Motor neuron (in vitro differentiated cells): Measurements from ENCODE around the gene FMN1. TPM values are rescaled to one million over a fixed set of nuclear protein-coding genes. Genes with fewer than 3 reads are reported as not detected.
A peak's percentile ranks its signal among the peaks of the same experiment; 100 is the strongest.

ENCODE experiments used
- ATAC-seq, 8 experiments: fragments of 200-7000 bp; cut with Tn5 transposase; replicated peaks in 6 of 8; 2 replicates each; pipeline ENCODE4 v1.8.0; 2021; ENCODE audit warnings: mild to moderate bottlenecking in 8 of 8, moderate library complexity in 8 of 8
- H3K27ac ChIP-seq, 2 donors: fragments of 250-450 bp; sonication (Bioruptor Pico); 2 replicates each; pipeline ENCODE4 v1.9.0; 2021; ENCODE audit warnings: antibody characterized with exemption in 2 of 2, mild to moderate bottlenecking in 2 of 2, moderate library complexity in 1 of 2
- H3K4me1 ChIP-seq, 2 donors: fragments of 250-450 bp; sonication (Bioruptor Pico); replicated peaks in 1 of 2; 2 replicates each; pipeline ENCODE4 v1.6.1; 2021; ENCODE audit warnings: antibody characterized with exemption in 2 of 2, mild to moderate bottlenecking in 2 of 2, moderate library complexity in 1 of 2
- H3K4me3 ChIP-seq, 5 donors: fragments of 250-450 bp; sonication (Bioruptor Pico); 2 replicates each; pipeline ENCODE4 v1.9.0; 2021; ENCODE audit warnings: antibody characterized with exemption in 5 of 5, mild to moderate bottlenecking in 5 of 5, moderate library complexity in 4 of 5
- WGBS, 10 experiments: fragments of 450-650 bp; shearing (Covaris generic); methylation state at CpG; one replicate each; pipeline ENCODE4 v1.0.0; 2022; 5-methylcytosine and 5-hydroxymethylcytosine counted together
- in situ Hi-C, 9 experiments: fragments of 400-800 bp; cut with MboI; loops; one replicate each; pipeline ENCODE4 v1.15.0; 2021; ENCODE audit warnings: low sequenced_read_pairs in 9 of 9, low pct_unique_long_range_greater_than_20kb in 2 of 9; ENCODE audit not compliant: unreplicated experiment in 9 of 9
- total RNA-seq, 8 experiments: library from RNA; unstranded; fragments of 300-600 nt; gene quantifications; 2 replicates each; pipeline versions ENCODE4 v1.2.3 to v1.2.4, GENCODE V29; 2022

FMN1 gene
- total RNA-seq, 8 experiments from 2014 or later = 0.27 to 4.2 (median 2.0) TPM

GRCh38 chr15:33008284-33008995 lies 186.1 kb downstream of the FMN1 start:
- in situ Hi-C loops = loop anchor here in 2 of 9 experiments (25.0 kb wide), 1 partner anchor 129 kb away; no protein-coding TSS in a partner anchor
- Histone ChIP-seq H3K4me3 (no peak overlapping the region), H3K27ac (no peak overlapping the region), H3K4me1 (no peaks in the 10 kb centered on the region)
- ATAC-seq = peak in 2 of 8 experiments; percentile 26 to 49
- WGBS, 10 experiments = 17 to 83% (median 50%) methylated on average over 1 to 3 of the region's 3 CpGs; no CpG with 5 or more reads in 1 of the 10 experiments

DNA sequence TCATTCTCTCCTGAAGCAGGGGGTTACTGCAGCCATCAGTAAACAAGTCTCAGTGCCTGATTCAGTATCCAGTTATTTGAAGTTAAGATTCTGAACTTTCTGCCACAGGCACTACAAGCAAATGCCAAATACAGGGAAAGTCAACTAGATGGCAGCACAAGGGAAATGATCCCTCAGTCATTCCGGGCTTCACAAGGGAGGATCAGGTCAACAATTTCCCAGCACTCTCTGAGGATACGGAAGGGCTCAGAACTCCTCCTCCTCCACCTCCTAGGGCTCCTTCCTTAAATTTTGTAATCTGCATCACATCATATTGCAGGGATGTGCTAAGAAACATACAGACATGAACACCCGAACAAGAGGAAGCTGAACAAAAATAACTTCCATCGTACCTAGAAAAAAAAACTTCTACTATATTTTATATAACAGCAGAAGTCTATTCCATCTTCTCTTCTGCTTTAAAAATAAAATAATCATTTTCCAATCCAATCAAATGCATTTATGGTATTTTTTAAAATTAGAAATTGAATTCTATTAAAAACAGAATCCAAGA lies 187.1 kb downstream of the FMN1 start:
- peak in 4 of 8 experiments; percentile 43 to 97 (median 84) for ATAC-seq
- no peaks in the 10 kb centered on the region for H3K4me1 ChIP-seq
- no peak overlapping the region for H3K27ac ChIP-seq
- in situ Hi-C loops = loop anchor here in 2 of 9 experiments (25.0 kb wide), 1 partner anchor 130 kb away; no protein-coding TSS in a partner anchor
- 17 to 100% (median 50%) methylated on average over 1 to 4 of the region's 4 CpGs; no CpG with 5 or more reads in 1 of the 10 experiments for WGBS, 10 experiments
- no peak overlapping the region for H3K4me3 ChIP-seq

DNA sequence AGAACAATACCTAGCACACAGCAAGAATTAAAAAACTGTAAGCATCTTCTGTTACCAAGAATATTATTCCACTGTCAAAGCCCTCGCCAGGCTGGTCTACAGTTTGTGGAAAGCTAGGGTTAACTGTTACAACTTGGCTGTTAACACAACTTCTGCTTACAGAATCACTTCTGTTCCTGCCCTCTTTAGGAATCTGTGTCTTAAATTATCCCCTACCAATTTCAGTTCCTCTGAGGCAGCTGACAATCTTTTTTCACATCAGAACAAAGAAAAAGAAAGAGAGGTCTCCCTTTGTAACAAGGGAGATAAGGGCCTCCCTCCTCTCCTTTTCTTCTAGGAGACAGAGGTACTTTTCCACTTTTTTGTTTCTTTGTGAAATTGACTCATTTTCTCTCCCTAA lies 188.9 kb downstream of the FMN1 start:
- in situ Hi-C loops = loop anchor here in 2 of 9 experiments (25.0 kb wide), 1 partner anchor 132 kb away; no protein-coding TSS in a partner anchor

GRCh38 chr15:33001926-33002325 lies 192.6 kb downstream of the FMN1 start:
- H3K27ac ChIP-seq = no peak overlapping the region
- in situ Hi-C loops = loop anchor here in 2 of 9 experiments (25.0 kb wide), 1 partner anchor 135 kb away; no protein-coding TSS in a partner anchor
- H3K4me1 ChIP-seq = no peaks in the 10 kb centered on the region
- ATAC-seq = no peak
- no peak overlapping the region for H3K4me3 ChIP-seq

More for the DNA sequence above, 188.9 kb downstream of the FMN1 start:
- ATAC-seq = no peak
- WGBS, 10 experiments = 75 to 100% (median 100%) methylated on average over 1 of the region's 1 CpG; no CpG with 5 or more reads in 2 of the 10 experiments
- H3K4me3 ChIP-seq = no peak overlapping the region
- H3K4me1 ChIP-seq = no peaks in the 10 kb centered on the region
- no peak overlapping the region for H3K27ac ChIP-seq

DNA sequence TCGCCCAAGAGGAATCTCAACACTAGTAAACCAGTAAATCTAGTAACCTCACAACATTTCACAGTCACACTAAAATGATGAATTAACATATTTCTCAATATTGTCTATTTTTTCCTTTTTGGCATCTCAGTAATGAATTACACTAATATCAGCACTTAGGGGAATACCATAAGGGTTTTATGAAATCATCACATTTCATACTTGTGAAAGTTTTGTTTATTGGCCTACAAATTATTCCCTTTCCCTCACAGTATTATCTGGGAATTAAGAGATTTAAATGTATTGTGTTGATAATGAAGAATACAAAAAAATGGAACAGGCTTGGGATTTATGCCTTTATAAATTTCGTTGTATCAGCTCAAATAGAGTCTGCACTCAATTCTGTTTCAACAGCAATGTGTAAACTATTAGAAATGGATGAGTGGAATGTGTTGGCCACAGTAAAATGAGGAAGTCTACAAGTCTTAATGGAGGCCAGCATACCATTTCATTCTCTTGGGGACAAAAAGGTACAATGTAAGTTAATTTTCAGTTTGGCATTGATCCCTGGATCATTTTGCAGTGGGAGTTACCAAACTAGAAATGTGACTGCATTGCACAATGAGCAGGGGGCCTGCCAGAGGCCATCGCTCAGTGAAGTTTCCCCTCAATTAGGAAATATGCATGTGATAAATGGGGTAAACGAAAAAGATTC lies 195.4 kb downstream of the FMN1 start:
- WGBS, 10 experiments = 52 to 88% (median 83%) methylated on average over 1 to 4 of the region's 4 CpGs
- no peak overlapping the region for H3K27ac ChIP-seq
- no peak for ATAC-seq
- no peaks in the 10 kb centered on the region for H3K4me1 ChIP-seq
- in situ Hi-C loops = loop anchor here in 8 of 9 experiments (10.0 to 25.0 kb wide), 3 partner anchors 334 to 344 kb away; no protein-coding TSS in a partner anchor
- no peak overlapping the region for H3K4me3 ChIP-seq

- in situ Hi-C loops = loop anchor here in 8 of 9 experiments (10.0 to 25.0 kb wide), 3 partner anchors 333 to 343 kb away; no protein-coding TSS in a partner anchor
- H3K27ac ChIP-seq = no peak overlapping the region
- WGBS, 10 experiments = 88 to 100% (median 100%) methylated on average over 1 of the region's 1 CpG; no CpG with 5 or more reads in 4 of the 10 experiments
- H3K4me1 ChIP-seq = no peaks in the 10 kb centered on the region
- no peak overlapping the region for H3K4me3 ChIP-seq
- no peak for ATAC-seq
Observed at GRCh38 chr15:32998182-32998581, 196.3 kb downstream of the FMN1 start.

- H3K4me3 ChIP-seq = no peak overlapping the region
- no peak overlapping the region for H3K27ac ChIP-seq
- peaks cover 3 to 5% of the 10 kb centered on the region in 2 donors for H3K4me1 ChIP-seq
- 73 to 100% (median 100%) methylated on average over 1 of the region's 1 CpG; no CpG with 5 or more reads in 3 of the 10 experiments for WGBS, 10 experiments
- in situ Hi-C loops = loop anchor here in 8 of 9 experiments (10.0 to 25.0 kb wide), 3 partner anchors 330 to 340 kb away; no protein-coding TSS in a partner anchor
- ATAC-seq = peak in 4 of 8 experiments; percentile 39 to 47 (median 42)
Observed at GRCh38 chr15:32994810-32995424, 199.6 kb downstream of the FMN1 start.

DNA sequence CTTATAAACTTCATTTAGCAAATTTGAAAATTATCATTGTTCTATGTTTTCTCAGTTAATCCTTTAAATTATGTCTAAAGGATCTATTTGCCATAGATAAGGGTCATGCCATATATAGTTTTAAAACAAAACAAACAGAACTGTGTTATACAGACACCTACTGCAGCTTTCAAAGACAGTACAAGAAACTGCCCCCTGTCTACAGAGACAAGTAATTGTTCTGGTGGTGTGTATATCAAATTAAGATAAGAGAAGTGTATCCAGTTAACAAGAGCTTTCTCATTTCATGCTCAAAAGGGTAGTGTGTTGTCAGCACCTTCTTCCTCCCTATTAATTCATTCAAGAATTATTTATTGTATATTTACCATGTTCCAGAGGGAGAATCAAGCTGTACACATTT lies 201.2 kb downstream of the FMN1 start:
- Histone ChIP-seq H3K4me3 (no peak overlapping the region), H3K27ac (no peak overlapping the region), H3K4me1 (peaks cover 3 to 5% of the 10 kb centered on the region in 2 donors)
- in situ Hi-C loops = loop anchor here in 8 of 9 experiments (10.0 to 25.0 kb wide), 3 partner anchors 328 to 338 kb away; no protein-coding TSS in a partner anchor
- peak in 2 of 8 experiments; percentile 34 to 43 for ATAC-seq

DNA sequence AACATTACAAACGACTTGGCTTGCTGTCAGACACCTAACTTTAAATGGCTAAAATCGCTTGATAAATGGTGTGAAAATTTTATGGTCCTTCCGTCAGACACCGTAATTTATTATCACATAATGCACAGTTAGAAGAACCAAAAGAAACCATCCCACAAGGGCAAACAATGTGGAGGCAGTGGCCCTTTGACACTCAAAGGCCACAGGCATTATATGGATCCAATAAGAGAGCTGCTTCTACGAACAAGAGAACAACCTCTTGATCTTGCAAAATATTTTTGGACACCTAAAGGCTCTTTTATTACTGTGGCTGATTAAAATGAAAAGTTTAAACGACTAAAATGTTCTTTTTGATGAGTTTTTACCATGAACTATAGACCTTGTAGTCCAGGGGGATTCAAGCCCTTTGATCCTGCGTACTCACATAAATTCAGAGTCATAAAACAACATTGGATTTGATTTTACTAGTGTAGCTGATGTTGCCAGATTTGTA lies 202.8 kb downstream of the FMN1 start:
- in situ Hi-C loops = loop anchor here in 8 of 9 experiments (10.0 to 25.0 kb wide), 3 partner anchors 327 to 337 kb away; no protein-coding TSS in a partner anchor
- Histone ChIP-seq H3K4me1 (peaks cover 3 to 5% of the 10 kb centered on the region in 2 donors), H3K27ac (no peak overlapping the region), H3K4me3 (no peak overlapping the region)
- 35 to 86% (median 50%) methylated on average over 2 to 7 of the region's 7 CpGs for WGBS, 10 experiments
- no peak for ATAC-seq

- no peak for ATAC-seq
- Histone ChIP-seq H3K4me3 (no peak overlapping the region), H3K4me1 (peaks cover 3 to 5% of the 10 kb centered on the region in 2 donors), H3K27ac (no peak overlapping the region)
- in situ Hi-C loops = loop anchor here in 8 of 9 experiments (10.0 to 25.0 kb wide), 3 partner anchors 325 to 335 kb away; no protein-coding TSS in a partner anchor
- 25 to 100% (median 78%) methylated on average over 1 to 4 of the region's 4 CpGs; no CpG with 5 or more reads in 1 of the 10 experiments for WGBS, 10 experiments
Observed at GRCh38 chr15:32990071-32990470, 204.4 kb downstream of the FMN1 start.

DNA sequence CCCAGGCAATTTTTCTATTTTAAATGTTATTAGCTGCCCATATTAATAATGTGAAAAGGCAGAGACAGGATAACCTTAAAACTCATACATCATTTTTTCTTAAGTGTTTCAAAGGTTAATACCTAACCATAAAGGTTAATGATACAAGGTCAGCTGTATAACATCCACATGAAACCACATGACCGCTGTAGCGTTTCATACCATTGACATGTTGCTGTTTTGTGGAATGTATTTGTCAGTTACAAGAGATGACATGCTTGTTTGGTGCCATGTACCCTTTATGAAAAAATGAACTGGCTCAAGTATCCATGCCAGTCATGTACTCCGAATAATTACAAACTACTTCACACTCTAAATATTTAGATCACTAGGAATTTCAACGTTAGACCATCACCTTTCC lies 207.4 kb downstream of the FMN1 start:
- WGBS, 10 experiments = 75 to 100% (median 88%) methylated on average over 1 to 4 of the region's 4 CpGs; no CpG with 5 or more reads in 2 of the 10 experiments
- in situ Hi-C loops = loop anchor here in 4 of 9 experiments (25.0 kb wide), 1 partner anchor 325 kb away; no protein-coding TSS in a partner anchor
- ATAC-seq = no peak
- H3K4me3 ChIP-seq = no peak overlapping the region
- peaks cover 3 to 5% of the 10 kb centered on the region in 2 donors for H3K4me1 ChIP-seq
- H3K27ac ChIP-seq = no peak overlapping the region

GRCh38 chr15:32986147-32986546 lies 208.4 kb downstream of the FMN1 start:
- no peak for ATAC-seq
- 57 to 100% (median 83%) methylated on average over 2 of the region's 2 CpGs; no CpG with 5 or more reads in 2 of the 10 experiments for WGBS, 10 experiments
- H3K4me3 ChIP-seq = no peak overlapping the region
- H3K4me1 ChIP-seq = peaks cover 0 to under 1% of the 10 kb centered on the region in 2 donors
- in situ Hi-C loops = loop anchor here in 4 of 9 experiments (25.0 kb wide), 1 partner anchor 324 kb away; no protein-coding TSS in a partner anchor
- H3K27ac ChIP-seq = no peak overlapping the region
